HEK293 (cell line): Measurements from ENCODE around the gene LYSMD3.

Experiments
- GLI4 ChIP-seq: fragments of 450-650 bp; formaldehyde crosslinking; IDR thresholded peaks from 2 replicates; pipeline ENCODE4 v1.5.1; 2016; ENCODE audit warnings: missing biosample characterization, missing genetic modification characterization
- GLIS2 ChIP-seq: fragments of 450-650 bp; formaldehyde crosslinking; IDR thresholded peaks from 2 replicates; pipeline ENCODE4 v1.5.1; 2016; ENCODE audit warnings: missing biosample characterization, missing genetic modification characterization
- MEIS1 ChIP-seq: sonication (generic); formaldehyde crosslinking; IDR thresholded peaks from 2 replicates; pipeline ENCODE4 v1.8.1; 2022; ENCODE audit warnings: missing genetic modification reagents, mild to moderate bottlenecking, borderline replicate concordance
- OVOL3 ChIP-seq: fragments of 450-650 bp; formaldehyde crosslinking; IDR thresholded peaks from 2 replicates; pipeline ENCODE4 v1.5.1; 2016; ENCODE audit warnings: missing biosample characterization, missing genetic modification characterization
- SP2 ChIP-seq: fragments of 450-650 bp; formaldehyde crosslinking; IDR thresholded peaks from 2 replicates; pipeline ENCODE4 v1.5.1; 2016; ENCODE audit warnings: missing biosample characterization, missing genetic modification characterization
- TCF7L2 ChIP-seq: IDR thresholded peaks from 2 replicates; pipeline ENCODE4 v1.6.1; 2011; ENCODE audit warnings: low read depth, mild to moderate bottlenecking, inconsistent platforms, low read length, moderate library complexity, borderline replicate concordance
- TRIM28 ChIP-seq: IDR thresholded peaks from 2 replicates; pipeline ENCODE4 v1.6.1; 2011; ENCODE audit warnings: low read length, control low read depth, borderline replicate concordance
- YY2 ChIP-seq: fragments of 450-650 bp; formaldehyde crosslinking; IDR thresholded peaks from 2 replicates; pipeline ENCODE4 v1.5.1; 2016; ENCODE audit warnings: missing biosample characterization, missing genetic modification characterization
- ZFP69B ChIP-seq: fragments of 450-650 bp; formaldehyde crosslinking; IDR thresholded peaks from 2 replicates; pipeline ENCODE4 v1.5.1; 2016; ENCODE audit warnings: missing biosample characterization, missing genetic modification characterization
- ZNF10 ChIP-seq: fragments of 450-650 bp; formaldehyde crosslinking; IDR thresholded peaks from 2 replicates; pipeline ENCODE4 v1.5.1; 2017; ENCODE audit warnings: missing biosample characterization, missing genetic modification characterization
- ZNF132 ChIP-seq: fragments of 450-650 bp; formaldehyde crosslinking; IDR thresholded peaks from 2 replicates; pipeline ENCODE4 v1.5.1; 2017; ENCODE audit warnings: missing biosample characterization, missing genetic modification characterization, borderline replicate concordance
- ZNF140 ChIP-seq: fragments of 450-650 bp; formaldehyde crosslinking; IDR thresholded peaks from 2 replicates; pipeline ENCODE4 v1.5.1; 2016; ENCODE audit warnings: missing biosample characterization, missing genetic modification characterization
- ZNF169 ChIP-seq: fragments of 450-650 bp; formaldehyde crosslinking; IDR thresholded peaks from 2 replicates; pipeline ENCODE4 v1.5.1; 2016; ENCODE audit warnings: missing biosample characterization, missing genetic modification characterization
- ZNF214 ChIP-seq: fragments of 450-650 bp; formaldehyde crosslinking; IDR thresholded peaks from 2 replicates; pipeline ENCODE4 v1.5.1; 2017; ENCODE audit warnings: missing biosample characterization, mild to moderate bottlenecking, missing genetic modification characterization, borderline replicate concordance
- ZNF221 ChIP-seq: fragments of 450-650 bp; formaldehyde crosslinking; IDR thresholded peaks from 2 replicates; pipeline ENCODE4 v1.5.1; 2017; ENCODE audit warnings: missing biosample characterization, missing genetic modification characterization, borderline replicate concordance
- ZNF23 ChIP-seq: fragments of 450-650 bp; formaldehyde crosslinking; IDR thresholded peaks from 2 replicates; pipeline ENCODE4 v1.5.1; 2016; ENCODE audit warnings: missing biosample characterization, missing genetic modification characterization, borderline replicate concordance
- ZNF24 ChIP-seq: fragments of 450-650 bp; formaldehyde crosslinking; IDR thresholded peaks from 2 replicates; pipeline ENCODE4 v1.5.1; 2016; ENCODE audit warnings: missing biosample characterization, missing genetic modification characterization
- ZNF354C ChIP-seq: fragments of 450-650 bp; formaldehyde crosslinking; IDR thresholded peaks from 2 replicates; pipeline ENCODE4 v1.5.1; 2016; ENCODE audit warnings: missing biosample characterization, missing genetic modification characterization, low read depth, borderline replicate concordance
- ZNF366 ChIP-seq: fragments of 450-650 bp; formaldehyde crosslinking; conservative IDR thresholded peaks from 2 replicates; pipeline ENCODE4 v1.5.1; 2016; ENCODE audit warnings: missing biosample characterization, missing genetic modification characterization
- ZNF391 ChIP-seq: fragments of 450-650 bp; formaldehyde crosslinking; IDR thresholded peaks from 2 replicates; pipeline ENCODE4 v1.5.1; 2016; ENCODE audit warnings: low read depth, missing biosample characterization, missing genetic modification characterization, borderline replicate concordance
- ZNF423 ChIP-seq: fragments of 450-650 bp; formaldehyde crosslinking; IDR thresholded peaks from 2 replicates; pipeline ENCODE4 v1.5.1; 2016; ENCODE audit warnings: missing biosample characterization, missing genetic modification characterization
- ZNF610 ChIP-seq: fragments of 450-650 bp; formaldehyde crosslinking; IDR thresholded peaks from 2 replicates; pipeline ENCODE4 v1.5.1; 2016; ENCODE audit warnings: missing biosample characterization, missing genetic modification characterization, borderline replicate concordance
- ZNF629 ChIP-seq: fragments of 450-650 bp; formaldehyde crosslinking; IDR thresholded peaks from 2 replicates; pipeline ENCODE4 v1.5.1; 2017; ENCODE audit warnings: missing biosample characterization, missing genetic modification characterization
- ZNF658 ChIP-seq: fragments of 450-650 bp; formaldehyde crosslinking; IDR thresholded peaks from 2 replicates; pipeline ENCODE4; 2016; ENCODE audit warnings: missing biosample characterization, missing genetic modification characterization
- ZNF792 ChIP-seq: fragments of 450-650 bp; formaldehyde crosslinking; IDR thresholded peaks from 2 replicates; pipeline ENCODE4 v1.5.1; 2016; ENCODE audit warnings: missing biosample characterization, missing genetic modification characterization
- TF ChIP-seq, protein P1 (sequence below): fragments of 450-650 bp; formaldehyde crosslinking; IDR thresholded peaks from 2 replicates; pipeline ENCODE4 v1.5.0; 2017; ENCODE audit warnings: missing biosample characterization, missing genetic modification characterization, borderline replicate concordance
- TF ChIP-seq, protein P2 (sequence below): fragments of 450-650 bp; IDR thresholded peaks from 2 replicates; pipeline ENCODE4 v1.5.1; 2018; ENCODE audit warnings: missing biosample characterization, missing genetic modification characterization
- TF ChIP-seq, protein P3 (sequence below): fragments of 450-650 bp; formaldehyde crosslinking; IDR thresholded peaks from 2 replicates; pipeline ENCODE4 v1.5.1; 2016; ENCODE audit warnings: missing biosample characterization, missing genetic modification characterization
- TF ChIP-seq, protein P4 (sequence below): fragments of 450-650 bp; formaldehyde crosslinking; IDR thresholded peaks from 2 replicates; pipeline ENCODE4 v1.5.1; 2016; ENCODE audit warnings: missing biosample characterization, missing genetic modification characterization
- TF ChIP-seq, protein P5 (sequence below): fragments of 450-650 bp; formaldehyde crosslinking; IDR thresholded peaks from 2 replicates; pipeline ENCODE4 v1.5.1; 2016; ENCODE audit warnings: missing biosample characterization, missing genetic modification characterization, low read depth
- TF ChIP-seq, protein P6 (sequence below): fragments of 450-650 bp; formaldehyde crosslinking; IDR thresholded peaks from 2 replicates; pipeline ENCODE4; 2016; ENCODE audit warnings: missing biosample characterization, missing genetic modification characterization

Gene LYSMD3

DNA sequence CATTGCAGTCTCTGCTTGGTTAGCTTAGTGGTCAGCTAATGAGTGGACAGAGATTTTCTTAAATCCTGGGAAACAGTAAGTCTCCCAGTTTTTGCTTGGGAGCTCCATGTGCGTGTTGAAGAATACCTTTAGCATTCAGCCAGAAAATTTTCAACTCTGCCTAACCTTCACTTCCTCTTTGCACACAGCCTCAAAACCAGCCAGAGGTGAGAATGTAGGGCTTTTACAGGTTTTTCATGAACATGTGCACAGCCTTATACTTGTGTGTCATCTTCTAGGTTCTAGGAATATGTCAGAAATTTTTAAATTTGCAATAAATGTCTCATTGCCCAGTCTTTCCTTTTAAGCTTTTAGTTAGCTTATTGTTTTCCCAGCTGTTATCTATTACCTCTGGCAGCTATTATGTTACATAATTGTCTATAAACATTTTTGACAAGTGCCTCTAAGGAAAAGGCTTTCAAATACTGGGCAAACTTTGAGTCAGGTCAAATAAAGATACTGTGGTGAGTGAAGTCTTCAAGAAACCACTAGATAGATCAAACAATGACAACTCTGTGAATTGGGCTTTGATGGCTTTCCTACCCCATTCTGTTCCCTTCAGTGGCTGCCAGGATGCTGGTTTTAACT lies 41.9 kb upstream of the LYSMD3 start (continued):
- TF ChIP-seq, protein P1, sequence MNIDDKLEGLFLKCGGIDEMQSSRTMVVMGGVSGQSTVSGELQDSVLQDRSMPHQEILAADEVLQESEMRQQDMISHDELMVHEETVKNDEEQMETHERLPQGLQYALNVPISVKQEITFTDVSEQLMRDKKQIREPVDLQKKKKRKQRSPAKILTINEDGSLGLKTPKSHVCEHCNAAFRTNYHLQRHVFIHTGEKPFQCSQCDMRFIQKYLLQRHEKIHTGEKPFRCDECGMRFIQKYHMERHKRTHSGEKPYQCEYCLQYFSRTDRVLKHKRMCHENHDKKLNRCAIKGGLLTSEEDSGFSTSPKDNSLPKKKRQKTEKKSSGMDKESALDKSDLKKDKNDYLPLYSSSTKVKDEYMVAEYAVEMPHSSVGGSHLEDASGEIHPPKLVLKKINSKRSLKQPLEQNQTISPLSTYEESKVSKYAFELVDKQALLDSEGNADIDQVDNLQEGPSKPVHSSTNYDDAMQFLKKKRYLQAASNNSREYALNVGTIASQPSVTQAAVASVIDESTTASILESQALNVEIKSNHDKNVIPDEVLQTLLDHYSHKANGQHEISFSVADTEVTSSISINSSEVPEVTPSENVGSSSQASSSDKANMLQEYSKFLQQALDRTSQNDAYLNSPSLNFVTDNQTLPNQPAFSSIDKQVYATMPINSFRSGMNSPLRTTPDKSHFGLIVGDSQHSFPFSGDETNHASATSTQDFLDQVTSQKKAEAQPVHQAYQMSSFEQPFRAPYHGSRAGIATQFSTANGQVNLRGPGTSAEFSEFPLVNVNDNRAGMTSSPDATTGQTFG: no peak
- TF ChIP-seq ZNF140 (tag by site-specific recombination) (no peak), TCF7L2 (peak; percentile 39; the same call in 1 of the 2 replicates), ZNF10 (tag by site-specific recombination) (no peak), ZNF221 (tag by site-specific recombination) (no peak), TRIM28 (no peak), ZNF24 (tag by site-specific recombination) (0 out of 2 replicates have a peak, but pooled peaks have one; percentile 56), ZNF792 (no peak), ZNF132 (tag by site-specific recombination) (no peak), ZNF169 (tag by site-specific recombination) (no peak), MEIS1 (CRISPR knock-in tag) (no peak), ZNF391 (no peak), ZNF214 (tag by site-specific recombination) (no peak), GLIS2 (tag by site-specific recombination) (no peak), ZNF629 (peak; percentile 60), ZFP69B (tag by site-specific recombination) (no peak), YY2 (tag by site-specific recombination) (no peak), ZNF610 (tag by site-specific recombination) (no peak), SP2 (tag by site-specific recombination) (no peak), GLI4 (tag by site-specific recombination) (no peak), ZNF658 (tag by site-specific recombination) (no peak), OVOL3 (tag by site-specific recombination) (0 out of 2 replicates have a peak, but pooled peaks have one; percentile 45), ZNF366 (peak; percentile 73), ZNF354C (tag by site-specific recombination) (no peak), ZNF423 (tag by site-specific recombination) (no peak; the same call in 1 of the 2 replicates), ZNF23 (tag by site-specific recombination) (no peak)
- TF ChIP-seq, protein P2, sequence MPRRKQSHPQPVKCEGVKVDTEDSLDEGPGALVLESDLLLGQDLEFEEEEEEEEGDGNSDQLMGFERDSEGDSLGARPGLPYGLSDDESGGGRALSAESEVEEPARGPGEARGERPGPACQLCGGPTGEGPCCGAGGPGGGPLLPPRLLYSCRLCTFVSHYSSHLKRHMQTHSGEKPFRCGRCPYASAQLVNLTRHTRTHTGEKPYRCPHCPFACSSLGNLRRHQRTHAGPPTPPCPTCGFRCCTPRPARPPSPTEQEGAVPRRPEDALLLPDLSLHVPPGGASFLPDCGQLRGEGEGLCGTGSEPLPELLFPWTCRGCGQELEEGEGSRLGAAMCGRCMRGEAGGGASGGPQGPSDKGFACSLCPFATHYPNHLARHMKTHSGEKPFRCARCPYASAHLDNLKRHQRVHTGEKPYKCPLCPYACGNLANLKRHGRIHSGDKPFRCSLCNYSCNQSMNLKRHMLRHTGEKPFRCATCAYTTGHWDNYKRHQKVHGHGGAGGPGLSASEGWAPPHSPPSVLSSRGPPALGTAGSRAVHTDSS (tag by site-specific recombination): no peak
- TF ChIP-seq, protein P3, sequence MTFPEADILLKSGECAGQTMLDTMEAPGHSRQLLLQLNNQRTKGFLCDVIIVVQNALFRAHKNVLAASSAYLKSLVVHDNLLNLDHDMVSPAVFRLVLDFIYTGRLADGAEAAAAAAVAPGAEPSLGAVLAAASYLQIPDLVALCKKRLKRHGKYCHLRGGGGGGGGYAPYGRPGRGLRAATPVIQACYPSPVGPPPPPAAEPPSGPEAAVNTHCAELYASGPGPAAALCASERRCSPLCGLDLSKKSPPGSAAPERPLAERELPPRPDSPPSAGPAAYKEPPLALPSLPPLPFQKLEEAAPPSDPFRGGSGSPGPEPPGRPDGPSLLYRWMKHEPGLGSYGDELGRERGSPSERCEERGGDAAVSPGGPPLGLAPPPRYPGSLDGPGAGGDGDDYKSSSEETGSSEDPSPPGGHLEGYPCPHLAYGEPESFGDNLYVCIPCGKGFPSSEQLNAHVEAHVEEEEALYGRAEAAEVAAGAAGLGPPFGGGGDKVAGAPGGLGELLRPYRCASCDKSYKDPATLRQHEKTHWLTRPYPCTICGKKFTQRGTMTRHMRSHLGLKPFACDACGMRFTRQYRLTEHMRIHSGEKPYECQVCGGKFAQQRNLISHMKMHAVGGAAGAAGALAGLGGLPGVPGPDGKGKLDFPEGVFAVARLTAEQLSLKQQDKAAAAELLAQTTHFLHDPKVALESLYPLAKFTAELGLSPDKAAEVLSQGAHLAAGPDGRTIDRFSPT (tag by site-specific recombination): no peak
- TF ChIP-seq, protein P4, sequence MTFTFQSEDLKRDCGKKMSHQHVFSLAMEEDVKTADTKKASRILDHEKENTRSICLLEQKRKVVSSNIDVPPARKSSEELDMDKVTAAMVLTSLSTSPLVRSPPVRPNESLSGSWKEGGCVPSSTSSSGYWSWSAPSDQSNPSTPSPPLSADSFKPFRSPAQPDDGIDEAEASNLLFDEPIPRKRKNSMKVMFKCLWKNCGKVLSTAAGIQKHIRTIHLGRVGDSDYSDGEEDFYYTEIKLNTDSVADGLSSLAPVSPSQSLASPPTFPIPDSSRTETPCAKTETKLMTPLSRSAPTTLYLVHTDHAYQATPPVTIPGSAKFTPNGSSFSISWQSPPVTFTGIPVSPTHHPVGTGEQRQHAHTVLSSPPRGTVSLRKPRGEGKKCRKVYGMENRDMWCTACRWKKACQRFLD (tag by site-specific recombination): no peak
- TF ChIP-seq, protein P5, sequence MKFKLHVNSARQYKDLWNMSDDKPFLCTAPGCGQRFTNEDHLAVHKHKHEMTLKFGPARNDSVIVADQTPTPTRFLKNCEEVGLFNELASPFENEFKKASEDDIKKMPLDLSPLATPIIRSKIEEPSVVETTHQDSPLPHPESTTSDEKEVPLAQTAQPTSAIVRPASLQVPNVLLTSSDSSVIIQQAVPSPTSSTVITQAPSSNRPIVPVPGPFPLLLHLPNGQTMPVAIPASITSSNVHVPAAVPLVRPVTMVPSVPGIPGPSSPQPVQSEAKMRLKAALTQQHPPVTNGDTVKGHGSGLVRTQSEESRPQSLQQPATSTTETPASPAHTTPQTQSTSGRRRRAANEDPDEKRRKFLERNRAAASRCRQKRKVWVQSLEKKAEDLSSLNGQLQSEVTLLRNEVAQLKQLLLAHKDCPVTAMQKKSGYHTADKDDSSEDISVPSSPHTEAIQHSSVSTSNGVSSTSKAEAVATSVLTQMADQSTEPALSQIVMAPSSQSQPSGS (tag by site-specific recombination): no peak
- TF ChIP-seq, protein P6, sequence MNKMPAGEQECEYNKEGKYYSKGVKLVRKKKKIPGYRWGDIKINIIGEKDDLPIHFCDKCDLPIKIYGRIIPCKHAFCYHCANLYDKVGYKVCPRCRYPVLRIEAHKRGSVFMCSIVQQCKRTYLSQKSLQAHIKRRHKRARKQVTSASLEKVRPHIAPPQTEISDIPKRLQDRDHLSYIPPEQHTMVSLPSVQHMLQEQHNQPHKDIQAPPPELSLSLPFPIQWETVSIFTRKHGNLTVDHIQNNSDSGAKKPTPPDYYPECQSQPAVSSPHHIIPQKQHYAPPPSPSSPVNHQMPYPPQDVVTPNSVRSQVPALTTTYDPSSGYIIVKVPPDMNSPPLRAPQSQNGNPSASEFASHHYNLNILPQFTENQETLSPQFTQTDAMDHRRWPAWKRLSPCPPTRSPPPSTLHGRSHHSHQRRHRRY (tag by site-specific recombination): no peak
